ENCODE data around the gene TNFAIP2.

Gene TNFAIP2

DNA sequence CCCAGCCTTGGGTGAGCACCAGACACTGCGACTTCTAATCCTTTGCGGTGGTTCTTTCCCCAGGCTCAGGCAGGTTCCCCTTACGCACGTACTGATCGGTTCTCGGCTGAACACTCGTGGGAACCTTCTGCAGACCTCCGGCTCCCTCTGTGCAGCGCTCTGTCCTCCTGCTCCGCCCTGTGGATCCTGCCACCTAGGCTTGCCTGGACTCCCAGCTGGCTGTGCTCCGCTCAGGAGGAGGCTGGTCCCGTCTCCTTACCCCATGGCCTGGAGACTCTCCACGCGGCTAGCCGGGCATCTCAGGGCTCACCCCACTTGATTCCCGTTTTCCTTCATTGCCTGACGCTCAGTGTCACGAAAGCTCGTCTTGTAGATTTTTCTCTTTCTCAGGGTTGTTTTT, 34.7 kb downstream of the TNFAIP2 start:
- H3K4me3 ChIP-seq (ENCODE audit: low read depth, low read length) = no peak overlapping the region
- H3K4me1 ChIP-seq = peaks cover 68% of the 10 kb centered on the region
- TF ChIP-seq, protein P1, sequence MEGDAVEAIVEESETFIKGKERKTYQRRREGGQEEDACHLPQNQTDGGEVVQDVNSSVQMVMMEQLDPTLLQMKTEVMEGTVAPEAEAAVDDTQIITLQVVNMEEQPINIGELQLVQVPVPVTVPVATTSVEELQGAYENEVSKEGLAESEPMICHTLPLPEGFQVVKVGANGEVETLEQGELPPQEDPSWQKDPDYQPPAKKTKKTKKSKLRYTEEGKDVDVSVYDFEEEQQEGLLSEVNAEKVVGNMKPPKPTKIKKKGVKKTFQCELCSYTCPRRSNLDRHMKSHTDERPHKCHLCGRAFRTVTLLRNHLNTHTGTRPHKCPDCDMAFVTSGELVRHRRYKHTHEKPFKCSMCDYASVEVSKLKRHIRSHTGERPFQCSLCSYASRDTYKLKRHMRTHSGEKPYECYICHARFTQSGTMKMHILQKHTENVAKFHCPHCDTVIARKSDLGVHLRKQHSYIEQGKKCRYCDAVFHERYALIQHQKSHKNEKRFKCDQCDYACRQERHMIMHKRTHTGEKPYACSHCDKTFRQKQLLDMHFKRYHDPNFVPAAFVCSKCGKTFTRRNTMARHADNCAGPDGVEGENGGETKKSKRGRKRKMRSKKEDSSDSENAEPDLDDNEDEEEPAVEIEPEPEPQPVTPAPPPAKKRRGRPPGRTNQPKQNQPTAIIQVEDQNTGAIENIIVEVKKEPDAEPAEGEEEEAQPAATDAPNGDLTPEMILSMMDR (IDR thresholded peaks at IDR 0.05) = no peak
- no peaks in the 10 kb centered on the region for H3K27me3 ChIP-seq (ENCODE audit: control insufficient read depth, insufficient read depth, low read length)
- H3K36me3 ChIP-seq (ENCODE audit: control insufficient read depth, insufficient read depth, low read length) = no peaks in the 10 kb centered on the region
- no peak overlapping the region for H3K9ac ChIP-seq
- no peak overlapping the region for H3K4me2 ChIP-seq (ENCODE audit: low read length)
- H3K9me3 ChIP-seq (ENCODE audit: control insufficient read depth, low read length) = no peaks in the 10 kb centered on the region
- no peak overlapping the region for H2AFZ ChIP-seq
- no peaks in the 10 kb centered on the region for H3K79me2 ChIP-seq
- H3K27ac ChIP-seq = peak overlapping the region; percentile 85

DNA sequence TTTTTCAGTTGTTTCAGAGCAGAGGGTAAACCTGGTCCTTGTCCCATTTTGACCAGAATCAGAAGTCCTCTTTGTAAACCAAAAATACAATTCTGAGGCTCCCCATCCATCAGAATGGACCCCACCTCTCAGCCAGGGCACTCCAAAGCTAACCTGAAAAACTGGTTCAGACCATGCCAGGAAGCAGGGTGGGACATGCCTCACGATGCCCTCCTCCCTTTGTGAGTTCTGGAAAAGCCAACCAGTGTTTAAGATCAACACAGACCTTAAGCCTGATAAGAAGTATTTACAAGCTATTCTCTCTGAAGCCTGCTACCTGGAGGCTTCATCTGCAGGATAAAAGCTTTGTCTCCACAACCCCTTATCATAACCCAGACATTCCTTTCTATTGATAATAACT, 35.4 kb downstream of the TNFAIP2 start:
- no peaks in the 10 kb centered on the region for H3K27me3 ChIP-seq (ENCODE audit: control insufficient read depth, insufficient read depth, low read length)
- H3K27ac ChIP-seq = peak overlapping the region; percentile 85
- peak overlapping the region; percentile 19 for H2AFZ ChIP-seq
- no peak overlapping the region for H3K4me3 ChIP-seq (ENCODE audit: low read depth, low read length)
- H3K4me2 ChIP-seq (ENCODE audit: low read length) = peak overlapping the region; percentile 26
- H3K9ac ChIP-seq = no peak overlapping the region
- no peaks in the 10 kb centered on the region for H3K79me2 ChIP-seq
- no peaks in the 10 kb centered on the region for H3K9me3 ChIP-seq (ENCODE audit: control insufficient read depth, low read length)
- TF ChIP-seq, protein P1 (IDR thresholded peaks at IDR 0.05) = no peak
- H3K4me1 ChIP-seq = peaks cover 72% of the 10 kb centered on the region
- no peaks in the 10 kb centered on the region for H3K36me3 ChIP-seq (ENCODE audit: control insufficient read depth, insufficient read depth, low read length)

DNA sequence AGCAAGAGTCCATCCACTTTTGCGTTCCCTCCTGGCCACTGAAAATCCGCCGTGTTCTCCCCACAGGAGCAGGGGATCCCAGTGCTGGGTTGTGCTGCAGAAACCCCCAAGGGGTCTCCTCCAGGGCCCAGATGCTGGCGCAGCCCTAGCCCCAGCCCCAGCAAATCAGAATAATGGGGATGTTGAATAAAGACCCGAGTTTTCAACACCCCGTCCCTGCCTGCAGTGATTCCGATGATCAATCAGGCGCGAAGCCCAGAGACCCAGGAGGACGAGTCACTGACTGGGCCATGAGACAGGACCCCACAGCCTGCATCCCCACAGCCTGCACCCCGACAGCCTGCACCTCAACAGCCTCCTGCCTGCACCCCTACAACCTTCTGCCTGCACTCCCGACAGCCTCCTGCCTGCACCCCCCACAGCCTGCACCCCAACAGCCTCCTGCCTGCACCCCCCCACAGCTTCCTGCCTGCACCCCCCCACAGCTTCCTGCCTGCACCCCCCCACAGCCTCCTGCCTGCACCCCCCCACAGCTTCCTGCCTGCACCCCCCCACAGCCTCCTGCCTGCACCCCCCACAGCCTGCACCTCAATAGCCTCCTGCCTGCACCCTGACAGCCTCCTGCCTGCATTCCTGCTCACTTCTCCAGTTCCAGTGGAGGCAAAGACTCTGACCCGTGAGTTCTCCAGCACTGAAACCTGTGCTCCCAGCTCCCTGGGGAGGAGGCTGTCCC, 37.2 kb downstream of the TNFAIP2 start:
- Histone ChIP-seq H3K79me2 (no peaks in the 10 kb centered on the region), H3K4me3 (ENCODE audit: low read depth, low read length) (no peak overlapping the region), H3K27ac (peak overlapping the region; percentile 93), H3K27me3 (ENCODE audit: control insufficient read depth, insufficient read depth, low read length) (no peaks in the 10 kb centered on the region), H3K4me2 (ENCODE audit: low read length) (no peak overlapping the region), H3K36me3 (ENCODE audit: control insufficient read depth, insufficient read depth, low read length) (no peaks in the 10 kb centered on the region), H3K9ac (no peak overlapping the region), H2AFZ (peak overlapping the region; percentile 48), H3K4me1 (peaks cover 75% of the 10 kb centered on the region), H3K9me3 (ENCODE audit: control insufficient read depth, low read length) (no peaks in the 10 kb centered on the region)
- TF ChIP-seq, protein P1 (IDR thresholded peaks at IDR 0.05) = no peak

DNA sequence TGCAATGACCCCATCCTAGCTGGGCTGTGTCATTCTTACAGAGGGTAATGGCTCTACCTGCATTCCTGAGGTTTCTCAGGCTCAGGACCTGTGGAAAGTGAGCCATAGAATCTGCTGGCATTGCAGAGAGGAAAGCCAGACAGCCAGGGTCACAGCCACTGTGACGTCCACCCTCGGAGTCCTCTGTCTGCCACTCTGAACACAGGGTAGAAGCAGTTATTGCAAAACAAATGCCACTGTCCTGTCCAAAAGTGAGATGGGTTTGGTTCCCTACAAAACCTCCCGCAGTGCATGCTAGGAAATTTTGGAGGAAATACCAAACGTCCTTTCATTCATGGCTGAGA, 37.8 kb downstream of the TNFAIP2 start:
- H3K4me1 ChIP-seq = peaks cover 71% of the 10 kb centered on the region
- H3K27me3 ChIP-seq (ENCODE audit: control insufficient read depth, insufficient read depth, low read length) = no peaks in the 10 kb centered on the region
- H3K4me2 ChIP-seq (ENCODE audit: low read length) = peak overlapping the region; percentile 40
- TF ChIP-seq, protein P1 (IDR thresholded peaks at IDR 0.05) = no peak
- H2AFZ ChIP-seq = peak overlapping the region; percentile 48
- H3K36me3 ChIP-seq (ENCODE audit: control insufficient read depth, insufficient read depth, low read length) = no peaks in the 10 kb centered on the region
- H3K27ac ChIP-seq = peak overlapping the region; percentile 93
- H3K79me2 ChIP-seq = no peaks in the 10 kb centered on the region
- H3K9ac ChIP-seq = no peak overlapping the region
- no peaks in the 10 kb centered on the region for H3K9me3 ChIP-seq (ENCODE audit: control insufficient read depth, low read length)
- H3K4me3 ChIP-seq (ENCODE audit: low read depth, low read length) = no peak overlapping the region

DNA sequence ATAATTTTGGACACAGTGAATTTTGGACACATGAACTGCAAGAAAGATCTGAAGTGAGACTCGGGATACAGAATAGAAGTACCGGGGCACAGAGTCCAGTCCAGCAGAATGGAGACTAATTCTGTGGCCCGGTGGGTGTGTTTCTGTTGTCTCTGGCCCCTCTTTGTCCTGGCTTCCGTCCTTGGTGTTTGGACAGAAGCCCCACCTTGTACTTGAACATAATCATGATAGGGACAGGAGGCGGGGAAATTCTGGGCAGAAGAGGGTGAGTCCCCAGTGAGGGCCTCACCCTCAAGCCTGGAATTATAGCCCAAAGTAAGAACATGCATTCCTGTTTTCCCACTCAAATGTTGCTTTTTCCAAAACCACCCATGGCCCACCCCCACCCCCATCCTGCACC, 39.9 kb downstream of the TNFAIP2 start:
- Histone ChIP-seq H3K27me3 (ENCODE audit: control insufficient read depth, insufficient read depth, low read length) (no peaks in the 10 kb centered on the region), H3K4me2 (ENCODE audit: low read length) (peak overlapping the region; percentile 25), H2AFZ (peak overlapping the region; percentile 45), H3K36me3 (ENCODE audit: control insufficient read depth, insufficient read depth, low read length) (no peaks in the 10 kb centered on the region), H3K9me3 (ENCODE audit: control insufficient read depth, low read length) (no peaks in the 10 kb centered on the region), H3K79me2 (no peaks in the 10 kb centered on the region), H3K4me3 (ENCODE audit: low read depth, low read length) (no peak overlapping the region), H3K9ac (no peak overlapping the region), H3K27ac (peak overlapping the region; percentile 93), H3K4me1 (peaks cover 74% of the 10 kb centered on the region)
- TF ChIP-seq, protein P1 (IDR thresholded peaks at IDR 0.05) = no peak

Data from parathyroid adenoma (tissue), 2 donors.